ENCODE measurements around the gene TSPAN17.

The TSPAN17 gene

DNA sequence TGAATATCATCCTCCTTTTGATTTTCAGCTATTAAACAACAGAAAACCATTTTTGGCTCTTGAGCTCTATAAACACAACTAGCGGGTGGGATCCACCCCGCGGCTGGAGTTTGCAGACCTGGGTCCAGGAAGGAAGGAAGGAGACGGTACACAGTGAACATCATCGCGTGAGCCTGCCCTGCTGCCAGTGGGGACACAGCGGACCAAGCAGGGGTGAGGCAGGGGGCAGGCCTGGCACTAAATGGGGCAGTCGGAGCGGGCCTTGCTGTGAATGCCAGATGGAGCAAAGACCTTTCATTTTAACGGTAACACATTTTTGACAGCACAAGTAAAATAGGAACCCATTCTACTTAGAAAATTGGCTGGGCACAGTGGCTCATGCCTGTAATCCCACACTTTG, 14.4 kb downstream of the TSPAN17 start:
- no peak for DNase-seq

DNA sequence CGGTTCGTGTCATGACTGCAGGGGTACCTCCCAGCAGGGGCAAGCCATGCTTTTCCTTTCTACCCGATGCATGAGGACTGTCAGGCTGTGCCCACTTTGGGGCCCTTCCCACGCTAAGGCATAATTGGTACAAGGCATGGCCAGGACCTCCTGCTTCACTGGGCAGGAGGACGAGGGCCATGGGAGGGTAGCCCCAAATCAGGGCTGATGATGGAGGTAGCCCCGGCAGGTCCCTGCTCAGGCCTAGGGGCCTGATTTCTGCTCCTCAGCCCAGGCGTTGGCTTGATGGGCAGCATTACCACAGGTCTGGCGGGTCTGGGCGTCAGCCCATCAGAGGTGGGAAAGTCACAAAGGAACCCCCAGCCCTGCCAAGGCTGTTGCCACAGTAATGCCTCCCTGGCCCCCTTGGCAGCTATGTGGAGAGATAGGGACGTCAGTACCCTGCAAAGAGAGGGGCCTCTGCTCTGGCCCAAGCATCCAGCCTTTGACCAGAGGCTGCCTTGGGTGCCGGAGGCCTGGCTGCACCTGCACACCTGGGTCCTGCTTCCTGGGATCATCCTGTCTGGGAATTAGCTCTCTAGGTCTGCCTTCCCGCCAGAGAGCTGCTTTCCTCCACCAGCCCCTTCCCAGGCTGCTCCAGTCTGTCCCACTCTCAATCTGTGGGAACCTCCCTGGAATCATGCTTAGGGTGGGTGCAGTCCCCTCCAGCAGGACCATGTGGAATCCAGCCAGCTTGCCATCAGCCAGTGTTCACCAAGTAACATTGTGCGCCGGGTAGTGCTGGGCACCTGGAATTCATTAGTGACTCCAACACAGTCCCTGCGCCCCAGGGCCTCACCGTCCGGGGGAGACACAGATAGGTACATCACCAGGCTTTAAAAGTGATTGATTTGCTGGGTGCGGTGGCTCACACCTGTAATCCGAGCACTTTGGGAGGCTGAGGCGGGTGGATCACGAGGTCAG, 15.4 kb downstream of the TSPAN17 start:
- DNase-seq: no peak

DNA sequence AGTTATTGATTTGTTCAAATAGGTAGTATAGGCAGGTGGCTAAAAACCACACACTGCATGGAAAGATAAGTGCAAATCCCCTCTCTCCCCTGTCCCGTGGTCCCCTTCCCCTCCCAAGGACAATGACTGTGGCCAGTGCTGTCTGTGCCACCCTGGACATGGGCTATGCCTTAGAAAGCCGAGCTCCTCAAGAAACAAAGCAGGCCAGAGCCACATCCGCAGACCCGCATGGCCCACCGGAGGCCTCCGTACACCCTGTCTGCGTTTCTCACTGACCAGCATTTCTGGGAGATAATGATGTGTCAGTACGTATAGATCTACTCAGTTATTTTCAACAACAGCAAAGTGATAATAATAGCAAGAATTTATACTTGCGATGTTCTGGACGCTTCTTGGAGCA, 16.3 kb downstream of the TSPAN17 start:
- DNase-seq: no peak

DNA sequence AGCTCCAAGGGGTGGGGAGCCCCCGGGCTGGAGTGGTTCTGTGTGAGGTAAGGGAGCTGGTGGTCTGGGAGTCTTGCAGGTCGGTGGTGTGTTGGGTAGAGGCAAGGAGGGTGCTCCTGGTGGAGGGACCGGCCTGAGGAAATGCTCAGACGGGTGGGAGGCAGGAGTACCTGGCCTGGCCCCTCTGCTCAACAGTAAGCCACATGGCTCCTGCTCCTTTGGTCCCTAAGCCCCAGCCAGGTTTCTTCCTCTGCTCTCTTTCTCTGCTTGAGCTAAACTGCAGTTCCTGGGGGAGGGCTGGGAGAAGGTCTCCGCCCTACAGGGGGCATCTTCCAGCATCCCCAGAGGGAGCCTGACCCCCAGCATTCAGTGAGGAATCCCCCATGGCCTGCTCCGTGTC, 17.2 kb downstream of the TSPAN17 start:
- no peak for DNase-seq

DNA sequence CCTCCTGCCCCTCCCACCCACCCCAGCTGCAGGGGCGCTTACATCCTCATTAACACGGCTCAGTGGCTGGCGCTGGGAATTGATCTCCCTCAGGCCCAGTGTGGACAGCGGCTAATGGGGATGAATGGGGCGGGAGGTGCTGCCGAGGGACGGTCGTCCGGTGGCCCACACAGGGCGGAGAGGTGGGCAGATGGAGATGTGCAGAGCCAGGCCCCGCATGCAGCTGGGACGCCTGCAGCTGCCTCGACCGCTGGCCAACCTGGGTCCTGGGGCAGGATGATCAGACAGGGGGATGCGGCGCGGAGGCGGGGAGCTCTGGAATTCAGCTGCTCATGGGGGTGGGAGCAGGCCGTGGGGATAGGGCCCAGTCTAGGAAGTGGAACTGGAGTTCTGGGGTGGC, 17.6 kb downstream of the TSPAN17 start:
- DNase-seq: no peak

DNA sequence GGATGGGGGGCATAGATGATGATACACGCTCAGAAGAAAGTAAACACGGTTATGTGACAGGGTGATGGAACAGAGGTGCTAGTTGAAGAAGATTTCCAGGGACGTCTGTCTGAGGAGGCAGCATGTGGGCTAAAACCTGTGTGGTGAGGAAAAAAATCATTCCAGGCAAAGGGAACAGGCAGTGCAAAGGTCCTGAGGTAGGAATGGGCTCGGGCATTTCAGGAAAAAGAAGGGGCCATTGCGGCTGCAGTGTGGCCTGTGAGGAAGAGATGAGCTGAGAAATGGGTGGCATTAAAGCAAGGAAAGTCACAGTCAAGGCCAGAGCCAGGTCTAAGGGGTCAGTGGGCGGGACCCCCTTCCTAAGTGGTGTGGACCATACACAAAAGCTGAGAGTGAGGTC, 18.2 kb downstream of the TSPAN17 start:
- no peak for DNase-seq

DNA sequence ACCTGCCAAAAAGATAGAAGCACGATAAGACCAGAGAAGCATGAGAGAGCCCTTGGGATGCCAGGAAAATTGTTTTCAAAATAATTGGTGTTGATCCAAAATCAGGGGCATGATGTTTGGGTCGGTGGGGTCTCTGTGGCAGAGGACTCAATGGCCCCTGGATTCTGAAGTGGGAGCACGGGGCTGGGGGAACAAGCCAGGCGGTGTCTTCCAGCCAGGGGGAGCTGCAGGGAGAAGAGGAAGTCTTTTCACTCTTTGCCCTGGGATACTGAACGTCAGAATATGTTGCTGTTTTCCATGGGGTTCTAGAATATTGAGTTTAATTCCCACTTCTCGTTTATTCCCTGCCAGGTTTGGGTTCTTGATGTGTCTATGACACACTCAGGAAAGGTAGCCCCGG, 20.4 kb downstream of the TSPAN17 start:
- DNase-seq: no peak

DNA sequence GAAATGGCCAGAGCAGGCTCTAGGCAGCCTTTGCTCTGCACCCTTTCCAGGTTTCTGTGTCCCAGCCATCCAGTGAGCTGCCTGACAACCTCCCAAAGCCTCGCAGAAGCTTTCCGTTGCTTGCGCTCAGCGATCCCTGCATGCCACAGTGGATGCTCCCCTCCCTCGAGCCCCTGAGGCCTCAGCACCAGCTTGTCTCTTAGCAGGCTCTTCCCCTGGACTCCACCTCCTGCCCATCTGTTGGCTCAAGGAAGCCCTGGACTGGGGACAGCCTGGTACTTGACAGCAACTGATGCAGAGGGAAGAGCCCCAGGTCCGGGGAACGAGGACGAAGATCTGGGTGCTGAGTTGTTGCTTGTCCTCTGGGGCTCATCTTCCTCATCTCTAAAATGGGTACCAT, 23.2 kb downstream of the TSPAN17 start:
- no peak for DNase-seq

DNA sequence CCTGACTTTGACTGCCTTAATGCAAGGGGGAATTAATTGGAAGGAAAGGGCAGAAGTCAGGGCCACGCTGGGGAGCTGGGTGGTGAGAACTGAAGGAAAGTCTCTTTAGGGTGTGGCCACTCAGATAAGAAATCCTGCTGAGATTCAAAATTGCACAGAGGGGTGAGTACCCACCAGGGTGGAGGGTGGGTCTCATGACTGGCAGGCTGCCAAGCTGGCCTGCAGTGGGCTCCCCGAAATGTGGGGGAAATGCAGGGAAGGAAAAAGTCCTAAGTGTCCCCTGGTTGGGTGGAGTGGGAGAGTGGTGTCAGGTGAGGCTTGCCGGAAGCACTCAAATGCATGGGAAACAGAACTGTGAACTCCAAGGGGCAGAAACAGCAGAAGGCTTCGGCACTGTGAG, 24.1 kb downstream of the TSPAN17 start:
- no peak for DNase-seq

DNA sequence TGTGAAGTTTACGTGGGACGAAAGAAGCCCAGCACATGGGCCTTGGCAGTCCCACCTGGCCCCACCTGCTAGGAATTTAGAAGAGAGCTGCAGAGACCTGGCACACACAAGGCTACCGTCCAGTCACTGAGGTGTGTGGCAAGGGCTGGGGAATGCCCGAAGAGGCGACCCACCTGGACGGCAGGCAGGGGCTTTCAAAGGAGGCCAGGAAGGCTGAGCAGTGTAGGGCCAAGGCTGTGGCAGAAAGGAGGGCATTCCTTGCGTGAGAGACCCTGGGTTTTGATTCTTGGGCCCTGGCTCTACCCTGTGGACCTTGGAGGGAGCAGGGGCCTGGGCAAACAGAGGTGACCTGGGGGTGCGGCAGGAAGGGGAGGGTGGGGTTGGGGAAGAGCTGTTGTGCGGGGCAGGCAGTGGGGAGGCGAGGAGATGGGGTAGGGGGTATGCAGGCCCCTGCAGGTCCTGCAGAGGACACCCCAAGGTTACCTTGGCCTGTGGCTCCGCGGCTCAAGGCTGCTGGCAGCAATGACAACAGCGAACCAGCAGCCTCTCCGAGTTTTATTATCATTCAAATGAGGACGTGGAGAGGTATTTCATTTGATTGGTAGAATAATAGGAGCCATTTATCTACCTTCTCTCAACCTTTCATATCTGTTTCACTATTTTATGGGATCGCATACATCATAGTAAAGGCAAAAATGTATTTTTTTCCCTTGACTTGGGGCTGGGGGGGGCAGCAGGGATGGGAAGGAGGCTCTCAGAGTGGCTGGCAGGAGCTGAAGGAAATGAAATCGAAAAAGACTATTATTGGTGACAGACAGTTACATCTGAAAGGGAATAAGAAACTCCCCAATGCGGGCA, 24.8 kb downstream of the TSPAN17 start:
- DNase-seq: no peak

DNA sequence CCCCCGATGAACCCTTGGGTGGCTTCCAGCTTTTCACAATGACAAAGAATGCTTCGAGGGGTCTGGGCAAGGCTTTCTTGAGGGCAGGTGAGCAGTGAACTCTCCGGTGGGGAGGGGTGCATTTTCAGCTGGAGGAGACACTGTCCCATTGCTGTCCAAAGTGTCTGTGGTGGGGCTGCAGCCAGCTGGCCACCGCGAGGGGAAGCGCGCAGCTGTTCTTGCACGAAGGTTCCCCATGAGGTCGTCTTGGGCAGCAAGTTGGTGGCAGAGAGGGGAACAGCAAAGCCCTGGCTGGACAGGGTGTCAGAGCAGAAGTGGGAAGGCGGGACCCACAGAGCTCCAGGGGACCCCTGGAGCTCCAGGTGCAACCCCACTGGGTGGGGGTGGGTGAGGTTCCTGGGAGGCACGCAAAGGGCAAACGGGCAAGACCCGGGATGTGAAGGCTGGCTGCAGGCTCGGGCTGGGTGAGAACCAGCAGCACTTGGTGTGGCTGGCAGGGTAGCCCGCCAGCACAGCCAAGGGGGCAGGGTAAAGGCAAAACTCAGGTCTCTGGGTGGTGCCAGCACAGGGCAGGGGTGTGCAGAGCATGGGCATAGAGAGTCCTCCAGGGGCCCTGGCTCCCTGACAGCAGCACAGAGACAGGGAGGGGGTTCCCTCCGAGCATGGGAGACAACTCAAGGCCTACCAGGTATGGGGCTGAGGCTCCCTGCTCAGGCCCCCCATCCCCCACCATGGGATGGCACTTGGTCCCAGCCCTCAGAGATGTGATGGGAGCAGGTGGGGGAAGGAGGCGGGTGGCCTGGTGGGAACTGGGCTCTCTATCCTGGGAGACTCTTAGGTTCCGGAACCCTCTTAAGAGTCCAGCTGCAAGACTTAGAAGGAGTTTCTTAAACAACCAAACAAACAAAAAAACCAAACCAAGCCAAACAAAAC, 26.6 kb downstream of the TSPAN17 start:
- DNase-seq: no peak

DNA sequence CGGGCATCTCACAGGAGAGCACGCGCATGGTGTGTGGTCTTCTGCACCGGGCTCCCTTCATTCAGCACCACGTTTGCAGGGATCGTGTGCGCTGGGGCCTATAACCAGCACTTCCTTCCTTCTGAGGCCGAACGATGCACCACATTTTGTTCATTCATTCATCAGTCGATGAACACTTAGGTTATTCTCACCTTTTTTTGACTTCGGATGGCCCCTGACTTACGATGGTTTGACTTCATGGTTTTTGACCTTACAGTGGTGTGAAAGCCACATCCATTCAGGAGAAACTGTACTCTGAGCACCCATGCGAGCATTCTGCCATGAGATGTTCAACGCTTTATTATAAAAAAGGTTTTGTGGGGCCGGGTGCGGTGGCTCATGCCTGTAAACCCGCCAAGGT, 27.5 kb downstream of the TSPAN17 start:
- DNase-seq: no peak

DNA sequence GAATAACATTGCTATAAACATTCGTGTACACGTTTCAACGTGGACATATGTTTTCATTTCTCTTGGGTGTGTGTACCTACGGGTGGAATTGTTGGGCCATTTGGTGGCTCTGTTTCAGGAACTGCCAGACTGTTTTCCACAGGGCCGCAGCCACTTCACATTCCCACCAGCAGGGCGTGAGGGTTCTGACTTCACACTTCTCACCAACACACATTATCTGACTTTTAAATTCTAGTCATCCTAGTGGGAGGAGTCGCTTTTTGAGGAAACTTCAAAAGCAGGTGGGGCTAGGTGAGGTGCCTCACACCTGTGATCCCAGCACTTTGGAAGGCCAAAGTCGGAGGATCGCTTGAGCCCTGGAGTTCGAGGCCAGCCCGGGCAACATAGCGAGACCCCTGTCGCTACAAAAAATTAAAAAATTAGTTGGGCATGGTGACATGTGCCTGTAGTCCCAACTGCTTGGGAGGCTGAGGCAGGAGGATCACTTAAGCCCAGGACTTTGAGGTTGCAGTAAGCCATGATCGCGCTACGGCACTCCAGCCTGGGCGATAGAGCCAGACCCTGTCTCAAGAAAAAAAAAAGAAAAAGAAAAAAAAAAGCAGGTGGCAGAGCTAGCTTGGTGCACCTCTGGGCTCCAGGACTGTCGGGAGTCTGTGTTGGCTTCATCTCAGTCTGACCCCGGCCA, 28.5 kb downstream of the TSPAN17 start:
- no peak for DNase-seq

DNA sequence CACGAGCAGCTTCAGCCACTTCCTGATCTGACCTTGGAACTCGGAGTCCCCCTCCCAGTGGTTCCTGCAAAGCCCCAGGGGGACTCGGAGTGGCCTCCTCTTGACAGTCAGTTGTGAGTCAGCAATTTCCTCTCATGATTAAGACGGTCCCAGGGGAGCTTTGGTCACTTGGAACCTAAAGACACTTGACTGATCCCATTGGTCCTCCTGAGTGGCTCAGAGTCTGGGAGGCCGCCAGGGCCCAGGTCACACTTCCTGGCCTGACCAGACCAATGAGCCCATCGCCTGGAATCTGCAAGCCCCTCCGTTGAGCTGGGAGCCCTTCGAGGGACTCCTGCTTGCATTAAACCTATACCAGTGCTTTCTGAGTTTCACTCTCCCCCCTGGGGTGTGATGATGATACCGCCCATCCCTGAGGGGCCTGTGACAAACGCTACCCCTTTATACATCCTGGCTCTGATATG, 29.1 kb downstream of the TSPAN17 start:
- no peak for DNase-seq

DNA sequence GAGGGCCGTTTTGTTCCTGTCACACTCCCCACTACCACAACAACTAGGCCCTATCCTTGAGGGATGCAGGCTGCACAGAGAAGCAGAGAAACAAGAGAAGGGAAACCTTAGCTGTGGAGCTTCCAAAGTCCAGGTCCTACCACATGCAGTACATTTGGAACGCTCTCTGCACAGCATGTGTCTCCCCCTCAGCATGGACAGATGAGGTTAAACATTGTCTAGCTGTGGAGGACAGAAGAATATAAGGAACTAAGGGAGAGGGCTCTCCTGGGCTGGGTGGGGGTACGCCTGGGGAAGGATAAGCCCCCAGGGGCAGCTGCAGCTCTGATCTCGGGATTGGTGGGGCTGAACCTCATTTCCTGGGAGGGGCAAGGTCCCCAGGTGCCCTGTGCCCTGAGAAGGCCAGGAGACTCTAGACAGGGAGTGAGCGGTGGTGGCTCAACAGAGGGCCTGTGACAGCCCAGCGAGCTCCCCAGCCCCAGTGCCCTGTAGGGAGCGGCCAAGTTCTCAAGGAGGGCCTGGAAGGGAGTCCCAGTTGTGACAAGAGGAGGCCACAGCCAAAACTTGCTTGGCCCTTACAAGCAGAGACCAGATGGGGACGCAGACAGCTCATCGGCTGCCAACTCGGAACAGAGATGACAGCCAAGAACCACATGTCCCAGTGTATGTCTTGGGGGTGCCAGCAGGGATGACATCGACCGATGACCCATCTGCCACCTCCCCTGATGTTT, 30.1 kb downstream of the TSPAN17 start:
- no peak for DNase-seq

DNA sequence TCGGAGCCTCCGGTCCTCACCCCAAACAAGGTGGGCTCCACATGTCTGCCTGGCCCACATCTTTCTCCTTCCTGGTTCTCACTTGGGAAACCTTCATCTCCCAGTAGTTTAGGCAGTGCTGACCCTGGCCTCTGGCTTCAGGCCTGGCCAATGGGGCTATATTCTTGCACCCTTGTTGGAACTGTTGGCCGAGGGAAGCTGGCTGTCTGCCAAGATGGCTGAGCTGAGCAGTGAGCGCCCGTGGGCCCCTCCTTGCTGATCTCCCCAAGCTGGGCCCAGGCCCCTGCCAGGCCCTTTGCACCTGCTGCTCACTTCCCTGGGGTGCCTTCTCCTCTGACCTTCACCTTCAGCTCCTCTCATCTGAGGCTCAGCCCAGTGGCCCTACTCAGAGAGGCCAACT, 31.3 kb downstream of the TSPAN17 start:
- no peak for DNase-seq

DNA sequence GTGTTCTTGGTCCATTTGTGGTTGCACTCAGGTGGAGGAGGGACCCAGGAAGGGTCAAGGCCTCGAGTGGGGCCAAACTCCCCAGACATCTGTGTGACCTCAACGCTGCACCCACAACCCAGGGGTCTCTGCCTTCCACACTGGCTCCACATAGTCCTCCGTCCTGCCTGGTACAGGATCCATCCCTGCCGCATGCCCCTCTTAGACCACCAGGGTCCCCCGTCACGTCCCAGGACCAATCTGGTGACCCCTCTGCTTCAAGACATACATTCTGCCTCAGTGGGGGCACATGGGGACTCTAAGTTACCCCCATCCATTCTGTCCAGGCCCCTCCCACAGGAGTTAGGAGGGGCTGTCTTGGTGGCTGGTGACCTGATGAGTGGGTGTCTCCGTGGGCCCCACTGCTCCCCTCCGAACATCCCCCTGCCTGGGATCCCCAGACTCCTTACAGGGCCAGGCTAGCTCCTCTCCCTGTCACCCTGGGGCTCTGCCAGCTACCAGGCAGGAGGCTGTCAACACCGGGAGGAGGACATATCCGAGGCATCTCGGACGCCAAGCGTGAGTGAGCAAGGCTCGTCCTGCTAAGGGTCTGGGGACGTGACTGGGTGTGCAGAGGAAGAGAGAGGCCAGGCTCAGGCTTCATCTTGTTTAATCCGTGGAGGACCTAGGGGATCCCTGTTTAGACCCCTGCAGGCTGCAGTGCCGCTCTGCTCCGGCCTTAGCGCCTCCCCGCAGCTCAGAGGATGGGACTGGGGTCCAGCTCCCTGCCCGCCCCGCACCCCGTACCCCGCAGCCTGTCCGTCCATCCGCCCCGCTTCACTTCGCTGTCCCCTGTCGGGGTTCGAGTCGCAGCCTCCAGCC, 32.3 kb downstream of the TSPAN17 start:
- no peak for DNase-seq

DNA sequence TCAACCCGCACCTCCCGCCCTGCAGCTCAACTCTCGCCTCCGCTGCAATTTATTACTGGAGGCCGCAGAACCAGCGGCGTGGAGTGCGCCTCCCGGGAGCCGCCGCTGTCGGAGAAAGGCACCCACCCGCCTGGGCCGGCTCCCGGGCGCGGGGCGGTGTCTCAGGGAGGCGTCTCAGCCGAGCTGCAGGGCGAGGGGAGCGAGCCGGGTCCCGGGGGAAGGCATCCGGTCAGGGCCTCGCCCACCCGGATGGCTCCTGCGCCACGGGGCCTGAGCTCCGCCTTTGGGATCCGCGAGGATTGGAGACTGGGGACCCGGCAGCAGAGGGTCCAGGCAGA, 32.9 kb downstream of the TSPAN17 start:
- DNase-seq: no peak

DNA sequence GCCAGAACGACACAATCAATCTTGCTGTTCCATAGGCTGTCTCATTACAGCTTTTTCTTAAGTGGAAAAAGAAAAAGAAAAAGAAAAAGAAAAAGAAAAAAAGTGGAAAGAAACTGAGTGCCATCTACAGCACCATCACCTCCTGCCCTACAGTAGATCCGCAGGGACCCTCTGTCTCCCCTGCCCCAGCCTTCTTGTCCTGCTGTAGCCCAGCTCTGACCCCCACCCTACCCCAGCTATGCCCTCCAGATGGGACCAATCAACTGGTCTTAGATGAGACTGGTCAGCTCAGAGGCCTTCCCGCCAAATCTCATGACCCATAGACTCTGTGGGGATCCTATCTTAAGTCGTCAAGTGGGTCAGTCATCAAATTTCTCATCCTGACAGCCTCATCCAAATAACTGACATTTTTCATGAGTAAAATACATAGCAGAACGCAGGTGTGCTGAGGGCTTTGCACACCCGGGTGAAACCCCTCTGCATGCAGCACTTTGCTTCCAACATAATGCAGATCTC, 34.8 kb downstream of the TSPAN17 start:
- no peak for DNase-seq

DNA sequence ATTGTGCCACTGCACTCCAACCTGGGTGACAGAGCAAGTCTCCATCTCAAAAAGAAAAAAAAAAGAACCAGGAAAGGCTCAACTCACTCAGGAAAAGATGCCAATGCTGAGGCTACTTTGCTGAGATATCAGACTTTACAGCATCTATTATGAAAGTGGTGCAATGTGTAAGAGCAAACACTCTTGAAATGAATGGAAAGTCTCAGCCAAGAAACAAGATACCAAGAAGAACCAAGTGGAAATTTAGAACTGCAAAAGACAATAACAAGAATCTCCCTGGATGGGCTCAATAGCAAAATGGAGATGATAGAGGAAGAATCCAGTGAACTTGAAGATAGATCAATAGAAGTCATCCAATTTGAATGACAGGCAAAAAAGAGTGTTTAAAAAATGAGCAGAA, 37.7 kb downstream of the TSPAN17 start:
- no peak for DNase-seq

All from AML-193 (cell line).